ENCODE data around the gene PTCD3.

GRCh38 chr2:86075886-86076285, 30.1 kb upstream of the PTCD3 start:
- TF ChIP-seq CTCF (IDR thresholded peaks at IDR 0.05) (no peak), POLR2A (IDR thresholded peaks at IDR 0.05) (no peak)
